Stimulated activated naive CD8-positive, alpha-beta T cell treated with anti-CD3 and anti-CD28 coated beads, Interleukin-15, Interleukin-2, amounts not matched to agents 100 ng/mL and 50 ng/mL, for 24 hours (primary cell): ENCODE results near the gene PIK3R6.

ENCODE experiments used
- H3K27ac Mint-ChIP-seq: one replicate; pipeline ENCODE4 v1.8.0; 2021; ENCODE audit warnings: mild to moderate bottlenecking, mixed read lengths
- H3K27me3 Mint-ChIP-seq: one replicate; pipeline ENCODE4 v1.8.0; 2021; ENCODE audit warnings: mixed read lengths
- H3K36me3 Mint-ChIP-seq: one replicate; pipeline ENCODE4 v1.8.0; 2021; ENCODE audit warnings: low read depth, mixed read lengths
- H3K4me1 Mint-ChIP-seq: one replicate; pipeline ENCODE4 v1.8.0; 2021; ENCODE audit warnings: low read depth, mixed read lengths
- H3K4me3 Mint-ChIP-seq: one replicate; pipeline ENCODE4 v1.8.0; 2021; ENCODE audit warnings: mild to moderate bottlenecking, mixed read lengths
- H3K9me3 Mint-ChIP-seq: one replicate; pipeline ENCODE4 v1.8.0; 2021; ENCODE audit warnings: mixed read lengths

The PIK3R6 gene

DNA sequence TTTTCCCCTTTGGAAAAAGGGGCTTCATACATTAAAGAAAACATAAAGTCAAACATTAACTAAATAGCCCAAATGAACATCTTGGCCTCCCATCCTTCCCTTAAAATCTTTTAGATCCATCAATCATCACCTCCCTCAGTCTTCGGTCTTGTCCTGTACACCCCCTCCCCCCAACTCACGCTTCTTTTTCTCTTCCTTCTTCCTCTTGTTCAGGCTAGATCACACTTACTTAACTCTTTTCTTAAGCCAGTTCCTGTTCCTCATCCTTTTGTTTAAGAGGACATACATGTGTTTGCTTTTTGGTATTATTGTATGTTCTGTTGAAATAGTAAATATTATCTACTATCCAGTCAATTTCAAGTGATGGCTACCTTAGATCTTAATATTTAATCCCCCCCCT, 73.8 kb downstream of the PIK3R6 start:
- no peak overlapping the region for H3K27ac Mint-ChIP-seq
- peaks cover 4% of the 10 kb centered on the region for H3K9me3 Mint-ChIP-seq
- H3K27me3 Mint-ChIP-seq: no peaks in the 10 kb centered on the region
- H3K4me1 Mint-ChIP-seq: peaks cover 5% of the 10 kb centered on the region
- no peaks in the 10 kb centered on the region for H3K36me3 Mint-ChIP-seq
- H3K4me3 Mint-ChIP-seq: no peak overlapping the region

DNA sequence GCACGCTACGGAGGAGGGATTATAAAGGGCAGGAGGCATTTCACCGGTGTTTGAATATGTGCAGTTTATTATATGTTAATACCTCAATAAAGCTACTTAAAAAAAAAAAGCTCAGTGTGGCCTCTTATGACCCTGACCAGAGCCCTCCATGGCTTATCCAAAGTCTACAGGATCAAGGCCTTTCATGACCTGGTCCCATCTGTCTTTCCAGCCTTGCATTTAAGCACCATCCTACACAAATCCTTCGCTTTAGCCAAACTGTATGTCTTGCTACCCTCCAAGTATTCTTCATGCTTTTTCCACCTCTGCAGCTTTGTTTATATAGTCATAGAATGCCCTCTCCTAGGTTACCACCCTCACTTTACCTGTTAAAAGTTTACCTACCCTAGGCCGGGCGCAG, 74.8 kb downstream of the PIK3R6 start:
- no peak overlapping the region for H3K4me3 Mint-ChIP-seq
- H3K27me3 Mint-ChIP-seq: no peaks in the 10 kb centered on the region
- H3K27ac Mint-ChIP-seq: no peak overlapping the region
- no peaks in the 10 kb centered on the region for H3K36me3 Mint-ChIP-seq
- peaks cover 4% of the 10 kb centered on the region for H3K9me3 Mint-ChIP-seq
- H3K4me1 Mint-ChIP-seq: peaks cover 5% of the 10 kb centered on the region

DNA sequence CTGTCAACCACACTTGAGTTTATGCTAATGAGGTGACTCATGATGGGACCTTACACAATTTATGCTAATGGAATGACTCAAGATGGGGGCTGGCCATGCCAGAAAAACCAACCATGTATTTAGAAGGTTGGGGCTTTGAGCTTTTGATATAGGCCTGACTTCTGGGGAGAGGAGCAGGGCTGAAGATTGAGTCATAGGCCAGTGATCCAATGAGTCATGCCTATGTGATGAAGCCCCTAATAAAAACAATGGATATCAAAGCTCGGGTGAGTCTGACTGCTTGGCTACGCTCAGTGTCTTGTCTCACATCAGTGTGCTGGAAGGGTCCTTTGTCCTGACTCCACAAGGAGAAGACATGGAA, 75.6 kb downstream of the PIK3R6 start:
- no peaks in the 10 kb centered on the region for H3K27me3 Mint-ChIP-seq

GRCh38 chr17:8791248-8791909, 76.1 kb downstream of the PIK3R6 start:
- peaks cover 4% of the 10 kb centered on the region for H3K9me3 Mint-ChIP-seq
- H3K4me1 Mint-ChIP-seq: peaks cover 5% of the 10 kb centered on the region
- H3K27me3 Mint-ChIP-seq: no peaks in the 10 kb centered on the region
- no peak overlapping the region for H3K27ac Mint-ChIP-seq
- H3K4me3 Mint-ChIP-seq: no peak overlapping the region
- no peaks in the 10 kb centered on the region for H3K36me3 Mint-ChIP-seq

More for the DNA sequence above, 75.6 kb downstream of the PIK3R6 start:
- no peak overlapping the region for H3K4me3 Mint-ChIP-seq
- H3K4me1 Mint-ChIP-seq: peaks cover 5% of the 10 kb centered on the region
- H3K9me3 Mint-ChIP-seq: peaks cover 4% of the 10 kb centered on the region
- no peaks in the 10 kb centered on the region for H3K36me3 Mint-ChIP-seq
- no peak overlapping the region for H3K27ac Mint-ChIP-seq

- H3K27me3 Mint-ChIP-seq: no peaks in the 10 kb centered on the region
- H3K9me3 Mint-ChIP-seq: peaks cover 4% of the 10 kb centered on the region
- H3K4me1 Mint-ChIP-seq: peaks cover 5% of the 10 kb centered on the region
- H3K4me3 Mint-ChIP-seq: no peak overlapping the region
- no peak overlapping the region for H3K27ac Mint-ChIP-seq
- no peaks in the 10 kb centered on the region for H3K36me3 Mint-ChIP-seq
These were observed 77.7 kb downstream of the PIK3R6 start for GRCh38 chr17:8789743-8790142.

GRCh38 chr17:8788998-8789397, 78.5 kb downstream of the PIK3R6 start:
- H3K4me3 Mint-ChIP-seq: no peak overlapping the region
- peaks cover 4% of the 10 kb centered on the region for H3K9me3 Mint-ChIP-seq
- no peaks in the 10 kb centered on the region for H3K27me3 Mint-ChIP-seq
- H3K4me1 Mint-ChIP-seq: peaks cover 5% of the 10 kb centered on the region
- H3K27ac Mint-ChIP-seq: no peak overlapping the region
- H3K36me3 Mint-ChIP-seq: no peaks in the 10 kb centered on the region

DNA sequence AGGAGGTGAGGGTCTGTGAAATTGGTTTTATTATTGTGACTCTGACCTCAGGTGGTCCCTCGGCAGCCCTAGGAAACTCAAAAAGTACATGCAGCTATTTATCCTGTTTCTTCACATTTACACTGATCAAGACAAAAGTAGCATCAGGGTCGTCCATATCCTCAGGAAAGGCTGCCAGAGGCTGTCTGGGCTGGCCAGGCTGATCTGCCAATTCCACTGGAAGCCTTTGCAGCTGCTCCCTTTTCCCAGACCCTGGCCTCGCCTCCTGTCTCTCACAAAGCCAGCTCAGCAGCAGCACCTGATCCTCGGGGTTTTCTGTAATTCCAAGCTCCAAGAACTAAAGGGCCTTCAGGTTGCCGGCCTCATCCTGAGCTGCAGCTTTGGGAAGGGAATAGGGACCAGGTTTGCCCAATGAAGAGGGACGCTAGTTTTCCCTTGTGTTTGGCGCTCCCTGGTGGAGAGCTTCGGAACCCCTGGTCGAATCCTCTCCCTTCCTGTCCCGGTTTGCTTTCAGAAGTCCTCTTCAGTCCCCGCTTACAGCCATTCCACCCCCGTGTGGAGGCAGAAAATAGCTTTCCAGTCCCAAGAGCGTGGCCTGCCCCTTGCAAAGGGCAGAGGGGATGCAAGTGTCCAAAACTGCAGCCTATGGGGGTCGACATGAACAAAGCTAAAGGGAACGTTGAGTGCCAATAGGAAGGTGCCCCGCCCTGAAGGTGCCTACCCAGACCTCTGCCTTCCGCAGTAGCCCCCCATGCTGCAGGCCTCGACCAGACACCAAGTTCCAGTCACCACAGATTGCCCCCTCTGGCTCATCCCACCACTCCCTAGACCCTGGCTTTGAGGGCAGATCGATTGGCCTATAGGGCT, 81.7 kb downstream of the PIK3R6 start:
- Mint-ChIP-seq H3K27me3 (no peaks in the 10 kb centered on the region), H3K9me3 (no peaks in the 10 kb centered on the region), H3K4me3 (no peak overlapping the region), H3K36me3 (no peaks in the 10 kb centered on the region), H3K4me1 (peaks cover 7% of the 10 kb centered on the region), H3K27ac (no peak overlapping the region)

GRCh38 chr17:8782176-8782575, 85.3 kb downstream of the PIK3R6 start:
- Mint-ChIP-seq H3K4me1 (peaks cover 7% of the 10 kb centered on the region), H3K36me3 (no peaks in the 10 kb centered on the region), H3K27me3 (peaks cover 5% of the 10 kb centered on the region), H3K27ac (no peak overlapping the region), H3K9me3 (no peaks in the 10 kb centered on the region), H3K4me3 (no peak overlapping the region)

- Mint-ChIP-seq H3K9me3 (no peaks in the 10 kb centered on the region), H3K4me3 (no peak overlapping the region), H3K4me1 (peaks cover 7% of the 10 kb centered on the region), H3K36me3 (no peaks in the 10 kb centered on the region), H3K27me3 (peaks cover 9% of the 10 kb centered on the region), H3K27ac (no peak overlapping the region)
These were observed 85.7 kb downstream of the PIK3R6 start for GRCh38 chr17:8781776-8782175.

GRCh38 chr17:8776881-8777280, 90.6 kb downstream of the PIK3R6 start:
- no peak overlapping the region for H3K27ac Mint-ChIP-seq
- peaks cover 26% of the 10 kb centered on the region for H3K27me3 Mint-ChIP-seq
- H3K4me1 Mint-ChIP-seq: peaks cover 5% of the 10 kb centered on the region
- no peak overlapping the region for H3K4me3 Mint-ChIP-seq
- peaks cover 13% of the 10 kb centered on the region for H3K9me3 Mint-ChIP-seq
- H3K36me3 Mint-ChIP-seq: no peaks in the 10 kb centered on the region

DNA sequence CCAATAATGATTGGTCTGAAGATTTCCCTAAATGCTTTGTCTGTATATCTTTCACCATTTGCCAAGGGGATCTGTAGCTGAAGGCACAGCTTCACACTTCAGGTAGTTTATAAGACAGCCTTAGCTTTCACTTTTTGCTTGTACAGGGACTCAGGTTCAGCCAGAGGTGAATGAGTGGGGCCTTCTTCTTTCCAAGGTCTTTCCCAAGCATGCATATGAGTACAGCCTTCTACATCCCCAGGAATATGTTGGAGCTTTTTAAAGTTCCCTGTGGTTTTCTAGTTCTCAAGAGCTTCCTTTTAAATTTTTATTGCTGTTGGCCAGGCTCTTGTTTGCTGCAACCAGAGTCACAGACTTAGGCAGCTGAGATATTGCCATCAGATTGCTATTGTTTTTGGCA, 91.2 kb downstream of the PIK3R6 start:
- no peak overlapping the region for H3K4me3 Mint-ChIP-seq
- no peaks in the 10 kb centered on the region for H3K4me1 Mint-ChIP-seq
- no peak overlapping the region for H3K27ac Mint-ChIP-seq
- H3K9me3 Mint-ChIP-seq: peaks cover 13% of the 10 kb centered on the region
- H3K36me3 Mint-ChIP-seq: no peaks in the 10 kb centered on the region
- peaks cover 26% of the 10 kb centered on the region for H3K27me3 Mint-ChIP-seq

- Mint-ChIP-seq H3K9me3 (no peaks in the 10 kb centered on the region), H3K36me3 (no peaks in the 10 kb centered on the region), H3K27me3 (peaks cover 7% of the 10 kb centered on the region)
These were observed 100.7 kb downstream of the PIK3R6 start for GRCh38 chr17:8766731-8767130.

GRCh38 chr17:8762012-8762411, 105.5 kb downstream of the PIK3R6 start:
- H3K4me3 Mint-ChIP-seq: no peak overlapping the region
- no peaks in the 10 kb centered on the region for H3K4me1 Mint-ChIP-seq
- no peaks in the 10 kb centered on the region for H3K36me3 Mint-ChIP-seq
- no peaks in the 10 kb centered on the region for H3K9me3 Mint-ChIP-seq
- no peak overlapping the region for H3K27ac Mint-ChIP-seq
- peaks cover 4% of the 10 kb centered on the region for H3K27me3 Mint-ChIP-seq

More at GRCh38 chr17:8766731-8767130, 100.7 kb downstream of the PIK3R6 start:
- Mint-ChIP-seq H3K27ac (no peak overlapping the region), H3K4me1 (no peaks in the 10 kb centered on the region), H3K4me3 (no peak overlapping the region)

GRCh38 chr17:8758137-8758596, 109.3 kb downstream of the PIK3R6 start, which contains the start of gene SPDYE4:
TSS of gene SPDYE4 (minus strand) at chr17:8758546. CDS start at chr17:8758382, 164 bp downstream.
- Mint-ChIP-seq H3K4me3 (no peak within 1 kb of the TSS), H3K9me3 (no peaks in the 10 kb centered on the region), H3K36me3 (no peaks in the 10 kb centered on the region), H3K27me3 (no peaks in the 10 kb centered on the region), H3K4me1 (no peaks in the 10 kb centered on the region), H3K27ac (no peak within 1 kb of the TSS)

GRCh38 chr17:8757189-8757588, 110.3 kb downstream of the PIK3R6 start:
- Mint-ChIP-seq H3K36me3 (no peaks in the 10 kb centered on the region), H3K27me3 (no peaks in the 10 kb centered on the region), H3K4me3 (no peak overlapping the region), H3K4me1 (no peaks in the 10 kb centered on the region), H3K9me3 (no peaks in the 10 kb centered on the region), H3K27ac (no peak overlapping the region)
